ENCODE measurements around the gene PRKAG1.

PRKAG1 gene

GRCh38 chr12:48965298-48965838 lies 53.2 kb downstream of the PRKAG1 start:
- TF ChIP-seq, protein P1, sequence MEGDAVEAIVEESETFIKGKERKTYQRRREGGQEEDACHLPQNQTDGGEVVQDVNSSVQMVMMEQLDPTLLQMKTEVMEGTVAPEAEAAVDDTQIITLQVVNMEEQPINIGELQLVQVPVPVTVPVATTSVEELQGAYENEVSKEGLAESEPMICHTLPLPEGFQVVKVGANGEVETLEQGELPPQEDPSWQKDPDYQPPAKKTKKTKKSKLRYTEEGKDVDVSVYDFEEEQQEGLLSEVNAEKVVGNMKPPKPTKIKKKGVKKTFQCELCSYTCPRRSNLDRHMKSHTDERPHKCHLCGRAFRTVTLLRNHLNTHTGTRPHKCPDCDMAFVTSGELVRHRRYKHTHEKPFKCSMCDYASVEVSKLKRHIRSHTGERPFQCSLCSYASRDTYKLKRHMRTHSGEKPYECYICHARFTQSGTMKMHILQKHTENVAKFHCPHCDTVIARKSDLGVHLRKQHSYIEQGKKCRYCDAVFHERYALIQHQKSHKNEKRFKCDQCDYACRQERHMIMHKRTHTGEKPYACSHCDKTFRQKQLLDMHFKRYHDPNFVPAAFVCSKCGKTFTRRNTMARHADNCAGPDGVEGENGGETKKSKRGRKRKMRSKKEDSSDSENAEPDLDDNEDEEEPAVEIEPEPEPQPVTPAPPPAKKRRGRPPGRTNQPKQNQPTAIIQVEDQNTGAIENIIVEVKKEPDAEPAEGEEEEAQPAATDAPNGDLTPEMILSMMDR (IDR thresholded peaks at IDR 0.05), result no peak

DNA sequence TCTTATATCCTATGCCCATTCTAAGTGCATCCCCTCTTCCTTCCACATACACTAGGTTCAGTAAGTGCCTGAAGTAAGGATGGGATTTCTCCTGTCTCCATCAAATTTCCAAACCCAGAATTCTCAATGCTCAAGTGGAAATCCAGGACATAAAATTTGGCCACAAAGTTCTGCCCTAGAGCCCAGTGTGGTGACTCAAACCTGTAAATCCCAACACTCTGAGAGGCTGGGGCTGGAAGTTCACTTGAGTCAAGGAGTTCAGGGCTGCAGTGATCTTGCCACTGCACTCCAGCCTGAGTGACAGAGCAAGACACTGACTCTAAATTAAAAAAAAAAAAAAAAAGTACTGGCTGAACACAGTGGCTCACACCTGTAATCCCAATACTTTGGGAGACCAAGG lies 56.8 kb downstream of the PRKAG1 start:
- TF ChIP-seq, protein P1 (IDR thresholded peaks at IDR 0.05), result no peak

DNA sequence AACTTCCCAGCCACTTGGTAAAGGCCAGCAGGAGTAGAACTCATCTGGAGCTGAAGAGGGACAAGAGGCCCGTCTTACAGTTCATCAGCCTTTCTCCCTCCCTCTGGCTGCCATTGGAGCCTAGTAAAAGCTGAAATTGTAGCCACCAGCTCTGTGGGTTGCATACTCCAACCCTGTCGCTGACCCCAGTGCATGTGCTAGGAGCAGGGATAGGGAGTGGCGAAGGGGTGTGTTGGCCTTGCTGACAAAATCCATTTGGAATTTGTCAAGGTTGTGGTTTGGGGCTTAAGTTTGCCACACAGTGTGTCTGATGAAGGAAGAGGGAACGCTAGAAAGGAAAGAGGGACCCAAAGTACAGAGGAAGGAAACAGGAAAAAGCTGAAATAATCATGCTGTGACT lies 57.2 kb downstream of the PRKAG1 start:
- TF ChIP-seq, protein P1 (IDR thresholded peaks at IDR 0.05), result no peak

DNA sequence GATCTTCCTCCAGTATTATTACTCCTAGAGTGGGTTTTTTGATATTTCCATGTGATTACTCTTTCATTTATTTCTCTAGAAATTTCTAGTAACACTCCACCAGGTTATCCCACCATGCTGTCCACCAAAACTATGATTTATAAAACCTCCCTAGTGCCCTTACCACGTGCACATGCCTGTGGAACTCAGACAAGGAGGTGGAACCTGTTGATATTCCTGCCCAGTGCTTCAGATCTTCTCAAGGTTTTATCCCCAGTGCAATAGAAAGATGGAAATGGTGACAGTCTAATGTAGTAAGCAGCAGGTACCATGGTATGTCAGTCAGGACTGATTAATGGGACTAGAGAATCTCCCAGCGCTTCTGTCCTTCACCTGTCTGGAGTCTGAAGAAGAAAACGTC lies 57.7 kb downstream of the PRKAG1 start:
- TF ChIP-seq, protein P1 (IDR thresholded peaks at IDR 0.05), result no peak

DNA sequence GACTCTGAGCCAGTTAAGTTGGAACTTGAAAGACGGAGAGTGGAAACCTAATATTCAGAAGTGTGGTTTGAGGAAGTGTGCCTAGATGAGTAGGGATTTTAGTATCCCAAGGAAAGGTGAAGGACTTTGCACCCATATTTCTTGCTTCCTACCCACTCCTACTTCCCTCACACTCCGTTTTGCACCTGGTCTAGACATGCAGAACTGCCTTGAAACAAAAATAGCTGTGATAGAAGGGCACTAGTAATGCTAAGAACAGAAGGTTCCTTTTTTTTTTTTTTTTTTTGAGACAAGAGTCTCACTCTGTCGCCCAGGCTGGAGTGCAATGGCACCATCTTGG lies 60.6 kb downstream of the PRKAG1 start:
- TF ChIP-seq, protein P1 (IDR thresholded peaks at IDR 0.05), result no peak

- TF ChIP-seq, protein P1 (IDR thresholded peaks at IDR 0.05), result no peak
These were observed 61.2 kb downstream of the PRKAG1 start, which contains the start of gene ARF3 for GRCh38 chr12:48957141-48958048. Gene ARF3 (minus strand): TSS chr12:48957487. CDS start chr12:48941095, 16,392 bp downstream.

GRCh38 chr12:48956279-48957140 lies 62.1 kb downstream of the PRKAG1 start:
- TF ChIP-seq, protein P1 (IDR thresholded peaks at IDR 0.05), result no peak

Data from LNCAP (cell line).